Natural killer cell (primary cell): ENCODE results near the gene RBP4. TPM values are rescaled to one million over a fixed set of nuclear protein-coding genes. Genes with fewer than 3 reads are reported as not detected.

Experiments
- ATAC-seq, 3 donors: fragments of 150-1000 bp in 2 of 3; fragments of 200-7000 bp in 1 of 3; cut with Tn5 transposase; 1 replicate in 1 of 3; 2 replicates in 2 of 3; pipeline ENCODE4 v1.10.0; 2021; ENCODE audit warnings: mild to moderate bottlenecking in 2 of 3, moderate library complexity in 2 of 3
- DNase-seq, 2 donors: peaks; one replicate each; pipeline versions ENCODE4 v3.0.0 to v3.0.0-alpha.2; 2013 to 2021; ENCODE audit warnings: mixed read lengths in 1 of 2
- H3K27ac ChIP-seq: one replicate; pipeline ENCODE4 v1.5.1; 2013; ENCODE audit warnings: mild to moderate bottlenecking, low read length
- H3K27me3 ChIP-seq: one replicate; pipeline ENCODE4 v1.6.1; 2013; ENCODE audit warnings: low read length; ENCODE audit not compliant: control insufficient read depth, insufficient read depth
- H3K36me3 ChIP-seq: one replicate; pipeline ENCODE4 v1.6.1; 2013; ENCODE audit warnings: low read length; ENCODE audit not compliant: control insufficient read depth, insufficient read depth
- H3K4me1 ChIP-seq: one replicate; pipeline ENCODE4 v1.6.1; 2013; ENCODE audit warnings: low read length; ENCODE audit not compliant: control insufficient read depth, insufficient read depth
- H3K4me3 ChIP-seq: one replicate; pipeline ENCODE4 v1.5.1; 2013; ENCODE audit warnings: low read length
- H3K9me3 ChIP-seq: one replicate; pipeline ENCODE4 v1.6.1; 2013; ENCODE audit warnings: low read length; ENCODE audit not compliant: control insufficient read depth, insufficient read depth
- H3K27ac Mint-ChIP-seq, 2 donors: one replicate each; pipeline ENCODE4 v1.8.0; 2022; ENCODE audit warnings: mild to moderate bottlenecking in 2 of 2, mixed read lengths in 2 of 2, moderate library complexity in 1 of 2
- H3K27me3 Mint-ChIP-seq, 2 donors: one replicate each; pipeline ENCODE4 v1.8.0; 2022; ENCODE audit warnings: low read depth in 2 of 2, mixed read lengths in 2 of 2
- H3K36me3 Mint-ChIP-seq: one replicate; pipeline ENCODE4 v1.8.0; 2022; ENCODE audit warnings: mixed read lengths
- H3K4me1 Mint-ChIP-seq, 2 donors: one replicate each; pipeline ENCODE4 v1.8.0; 2022; ENCODE audit warnings: mixed read lengths in 2 of 2
- H3K4me3 Mint-ChIP-seq: one replicate; pipeline ENCODE4 v1.8.0; 2022; ENCODE audit warnings: mild to moderate bottlenecking, moderate library complexity, mixed read lengths
- H3K9me3 Mint-ChIP-seq, 2 donors: one replicate each; pipeline ENCODE4 v1.8.0; 2022; ENCODE audit warnings: mixed read lengths in 2 of 2
- WGBS: methylation state at CpG from one replicate; pipeline ENCODE4 v1.1.7; 2013; ENCODE audit warnings: missing lambda C conversion rate; ENCODE audit not compliant: insufficient coverage; 5-methylcytosine and 5-hydroxymethylcytosine counted together
- intact Hi-C: fragments of 100-400 bp; cut with micrococcal nuclease; formaldehyde crosslinking; loops from one replicate; pipeline ENCODE4 v1.14.2; 2022
- total RNA-seq, 4 donors: library from RNA; stranded (reverse); fragments of 120-200 nt in 1 of 4; gene quantifications; one replicate each; pipeline versions ENCODE4 v1.2.3 to v1.2.4, GENCODE V29; 2013 to 2022
- TF ChIP-seq, protein P1 (sequence below): fragments of 200-600 bp; IDR thresholded peaks from one replicate; pipeline ENCODE4 v1.8.0; 2022; ENCODE audit warnings: antibody characterized with exemption

Gene RBP4
- total RNA-seq, 3 donors from 2014 or later (not counting 1 experiment from before 2014, with no cell fraction given): not detected

DNA sequence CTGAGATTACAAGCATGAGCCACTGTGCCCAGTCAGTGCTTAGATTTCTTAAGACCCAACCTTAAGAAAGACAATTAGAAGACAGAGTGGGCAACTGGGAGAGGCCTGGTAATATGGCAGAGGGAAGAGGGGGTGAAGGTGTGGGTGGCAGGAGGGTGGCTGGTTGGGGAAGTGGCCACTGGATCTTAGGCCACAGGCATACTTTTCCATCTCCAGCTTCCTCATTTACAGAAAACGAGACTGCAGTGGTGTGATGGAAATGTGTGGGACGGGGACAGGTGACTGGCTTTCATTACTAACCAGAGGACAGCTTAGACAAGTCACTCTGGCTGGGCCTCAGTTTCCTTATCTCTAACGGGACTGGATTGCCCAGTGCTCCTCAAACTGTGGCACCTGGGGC is 35.6 kb downstream of the RBP4 start:
- 69% methylated on average over 2 of the region's 3 CpGs for WGBS
- Histone ChIP-seq H3K27ac (no peak overlapping the region), H3K4me3 (no peak overlapping the region), H3K36me3 (no peaks in the 10 kb centered on the region), H3K4me1 (no peaks in the 10 kb centered on the region), H3K27me3 (peaks cover 7% of the 10 kb centered on the region), H3K9me3 (no peaks in the 10 kb centered on the region)
- DNase-seq (no peak), ATAC-seq (no peak)
- TF ChIP-seq, protein P1, sequence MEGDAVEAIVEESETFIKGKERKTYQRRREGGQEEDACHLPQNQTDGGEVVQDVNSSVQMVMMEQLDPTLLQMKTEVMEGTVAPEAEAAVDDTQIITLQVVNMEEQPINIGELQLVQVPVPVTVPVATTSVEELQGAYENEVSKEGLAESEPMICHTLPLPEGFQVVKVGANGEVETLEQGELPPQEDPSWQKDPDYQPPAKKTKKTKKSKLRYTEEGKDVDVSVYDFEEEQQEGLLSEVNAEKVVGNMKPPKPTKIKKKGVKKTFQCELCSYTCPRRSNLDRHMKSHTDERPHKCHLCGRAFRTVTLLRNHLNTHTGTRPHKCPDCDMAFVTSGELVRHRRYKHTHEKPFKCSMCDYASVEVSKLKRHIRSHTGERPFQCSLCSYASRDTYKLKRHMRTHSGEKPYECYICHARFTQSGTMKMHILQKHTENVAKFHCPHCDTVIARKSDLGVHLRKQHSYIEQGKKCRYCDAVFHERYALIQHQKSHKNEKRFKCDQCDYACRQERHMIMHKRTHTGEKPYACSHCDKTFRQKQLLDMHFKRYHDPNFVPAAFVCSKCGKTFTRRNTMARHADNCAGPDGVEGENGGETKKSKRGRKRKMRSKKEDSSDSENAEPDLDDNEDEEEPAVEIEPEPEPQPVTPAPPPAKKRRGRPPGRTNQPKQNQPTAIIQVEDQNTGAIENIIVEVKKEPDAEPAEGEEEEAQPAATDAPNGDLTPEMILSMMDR: no peak
- Mint-ChIP-seq H3K9me3 (no peaks in the 10 kb centered on the region), H3K27ac (no peak overlapping the region), H3K4me3 (no peak overlapping the region), H3K4me1 (peaks cover 0 to 7% of the 10 kb centered on the region in 2 donors), H3K27me3 (peaks cover 37 to 41% of the 10 kb centered on the region in 2 donors), H3K36me3 (no peaks in the 10 kb centered on the region)
- intact Hi-C loops: no loop called here

DNA sequence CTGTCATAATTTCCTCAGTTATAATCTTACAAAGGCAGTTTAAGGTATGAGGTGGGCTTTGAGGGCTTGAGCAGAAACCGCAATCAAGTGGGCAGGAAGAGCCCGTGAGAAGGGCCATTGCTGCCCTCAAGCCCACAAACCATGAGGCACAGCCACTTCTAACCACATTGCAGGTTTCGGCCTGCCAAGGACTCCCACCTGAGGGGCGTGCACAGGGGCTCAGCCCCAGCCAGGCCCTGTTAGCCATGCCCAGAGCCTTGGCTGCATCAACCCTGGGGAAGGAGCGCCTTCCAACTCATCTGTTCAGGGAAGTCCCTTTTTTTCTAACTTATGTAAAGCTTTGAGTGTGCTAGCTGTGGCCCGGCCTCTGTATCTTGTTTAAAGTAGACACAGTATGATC is 40.5 kb downstream of the RBP4 start:
- Histone ChIP-seq H3K4me3 (no peak overlapping the region), H3K4me1 (no peaks in the 10 kb centered on the region), H3K27me3 (no peaks in the 10 kb centered on the region), H3K9me3 (no peaks in the 10 kb centered on the region), H3K27ac (no peak overlapping the region), H3K36me3 (no peaks in the 10 kb centered on the region)
- no peaks in the 10 kb centered on the region for H3K36me3 Mint-ChIP-seq
- ATAC-seq: no peak
- intact Hi-C loops: no loop called here
- no peaks in the 10 kb centered on the region for H3K9me3 Mint-ChIP-seq
- no peak overlapping the region for H3K27ac Mint-ChIP-seq
- no peak overlapping the region for H3K4me3 Mint-ChIP-seq
- 54% methylated on average over 6 of the region's 6 CpGs for WGBS
- DNase-seq: no peak
- TF ChIP-seq, protein P1: no peak
- peaks cover 20 to 23% of the 10 kb centered on the region in 2 donors for H3K27me3 Mint-ChIP-seq
- peaks cover 0 to 8% of the 10 kb centered on the region in 2 donors for H3K4me1 Mint-ChIP-seq

DNA sequence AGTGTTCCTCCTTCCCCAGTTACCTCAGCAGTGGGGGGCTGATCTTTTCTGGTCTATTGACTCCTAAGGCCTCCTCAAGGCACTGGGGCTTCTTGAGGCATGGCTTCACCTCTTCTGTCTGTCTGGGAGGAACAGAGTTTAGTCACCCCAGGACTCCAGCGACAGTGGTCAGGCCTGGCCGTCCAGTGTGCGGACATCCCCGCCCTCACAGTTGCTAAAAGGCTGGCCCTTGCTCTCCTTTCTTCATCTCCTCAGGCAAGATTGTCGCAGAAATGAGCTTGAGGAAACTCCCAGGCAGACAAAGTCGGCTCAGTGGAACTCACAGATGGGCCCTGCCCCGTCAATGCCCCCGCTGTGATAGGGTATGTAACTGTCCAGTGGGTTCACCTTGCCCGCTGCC is 41.5 kb downstream of the RBP4 start:
- Histone ChIP-seq H3K4me1 (no peaks in the 10 kb centered on the region), H3K4me3 (no peak overlapping the region), H3K27ac (no peak overlapping the region), H3K36me3 (no peaks in the 10 kb centered on the region), H3K27me3 (no peaks in the 10 kb centered on the region), H3K9me3 (no peaks in the 10 kb centered on the region)
- no peaks in the 10 kb centered on the region for H3K9me3 Mint-ChIP-seq
- intact Hi-C loops: no loop called here
- ATAC-seq (no peak), DNase-seq (no peak)
- TF ChIP-seq, protein P1: no peak
- H3K4me1 Mint-ChIP-seq: peaks cover 0 to 8% of the 10 kb centered on the region in 2 donors
- no peaks in the 10 kb centered on the region for H3K36me3 Mint-ChIP-seq
- H3K27ac Mint-ChIP-seq: no peak overlapping the region
- H3K27me3 Mint-ChIP-seq: peaks cover 13 to 23% of the 10 kb centered on the region in 2 donors
- 88% methylated on average over 9 of the region's 9 CpGs for WGBS
- H3K4me3 Mint-ChIP-seq: no peak overlapping the region

DNA sequence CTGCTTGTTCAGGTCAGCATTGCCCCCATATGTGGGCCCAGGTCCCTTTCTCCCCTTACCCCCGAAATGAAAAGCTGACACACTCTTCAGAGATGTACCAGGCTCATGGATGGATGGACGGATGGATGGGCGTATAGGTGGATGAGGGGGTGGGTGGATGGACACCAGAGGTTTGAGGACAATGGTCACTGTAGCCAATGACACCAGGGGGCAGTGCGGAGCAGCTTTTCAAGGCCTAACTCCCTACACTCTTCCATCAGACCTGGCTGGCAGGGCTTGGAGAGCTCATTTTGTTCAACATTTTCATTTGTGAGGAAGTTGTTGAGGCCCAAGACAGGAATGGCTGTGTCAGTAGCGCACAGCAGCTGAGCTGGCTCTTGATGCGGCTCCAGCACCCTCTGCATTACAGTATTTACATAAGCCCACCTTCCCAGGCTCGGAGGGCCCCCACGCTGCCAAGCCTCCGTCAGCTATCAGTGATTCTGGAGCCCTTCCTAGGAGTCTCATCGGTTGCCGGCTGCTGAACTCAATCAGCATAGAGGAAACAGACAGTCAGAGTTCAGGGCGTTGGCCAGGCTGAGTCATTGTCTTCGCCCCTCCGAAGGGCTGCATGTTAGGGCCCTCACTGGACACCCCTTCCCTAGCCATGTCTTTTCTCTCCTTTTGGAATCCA is 46.1 kb downstream of the RBP4 start:
- 24% methylated on average over 12 of the region's 14 CpGs for WGBS
- intact Hi-C loops: loop anchor here (1.0 kb wide), 1 partner anchor 304 kb away; no protein-coding TSS in a partner anchor
- Mint-ChIP-seq H3K4me3 (no peak overlapping the region), H3K27ac (peak overlapping the region in 1 of 2 donors; percentile 56), H3K36me3 (no peaks in the 10 kb centered on the region), H3K9me3 (no peaks in the 10 kb centered on the region), H3K27me3 (peaks cover 7 to 9% of the 10 kb centered on the region in 2 donors), H3K4me1 (no peaks in the 10 kb centered on the region)
- TF ChIP-seq, protein P1: peak; percentile 26
- no peaks in the 10 kb centered on the region for H3K9me3 ChIP-seq
- DNase-seq (peak; percentile 24 to 52), ATAC-seq (peak; percentile 40 to 69 (median 47))
- no peaks in the 10 kb centered on the region for H3K27me3 ChIP-seq
- H3K27ac ChIP-seq: no peak overlapping the region
- H3K4me3 ChIP-seq: no peak overlapping the region
- no peaks in the 10 kb centered on the region for H3K4me1 ChIP-seq
- no peaks in the 10 kb centered on the region for H3K36me3 ChIP-seq
